ENCODE data around the gene KRT79. TPM values are rescaled to one million over a fixed set of nuclear protein-coding genes. Genes with fewer than 3 reads are reported as not detected.

Gene KRT79
- total RNA-seq, 1 donor: not detected

GRCh38 chr12:52810554-52810953 lies 23.6 kb downstream of the KRT79 start:
- no peak for DNase-seq (ENCODE audit: low read depth)
- no peak overlapping the region for H3K4me3 ChIP-seq (ENCODE audit: low read depth, low read length)
- TF ChIP-seq CTCF (IDR thresholded peaks at IDR 0.05; ENCODE audit: insufficient read depth, low read depth, low read length): no peak

GRCh38 chr12:52809166-52809565 lies 24.9 kb downstream of the KRT79 start:
- no peak for DNase-seq (ENCODE audit: low read depth)
- no peak for TF ChIP-seq CTCF (IDR thresholded peaks at IDR 0.05; ENCODE audit: insufficient read depth, low read depth, low read length)
- H3K4me3 ChIP-seq (ENCODE audit: low read depth, low read length): no peak overlapping the region

GRCh38 chr12:52808573-52809160 lies 25.4 kb downstream of the KRT79 start:
- DNase-seq (ENCODE audit: low read depth): no peak
- TF ChIP-seq CTCF (IDR thresholded peaks at IDR 0.05; ENCODE audit: insufficient read depth, low read depth, low read length): no peak
- no peak overlapping the region for H3K4me3 ChIP-seq (ENCODE audit: low read depth, low read length)

GRCh38 chr12:52807544-52808470 lies 26.3 kb downstream of the KRT79 start:
- DNase-seq (ENCODE audit: low read depth): no peak
- no peak overlapping the region for H3K4me3 ChIP-seq (ENCODE audit: low read depth, low read length)
- no peak for TF ChIP-seq CTCF (IDR thresholded peaks at IDR 0.05; ENCODE audit: insufficient read depth, low read depth, low read length)

GRCh38 chr12:52806821-52807543 lies 27.1 kb downstream of the KRT79 start:
- DNase-seq (ENCODE audit: low read depth): no peak
- no peak for TF ChIP-seq CTCF (IDR thresholded peaks at IDR 0.05; ENCODE audit: insufficient read depth, low read depth, low read length)
- H3K4me3 ChIP-seq (ENCODE audit: low read depth, low read length): no peak overlapping the region

- no peak overlapping the region for H3K4me3 ChIP-seq (ENCODE audit: low read depth, low read length)
- DNase-seq (ENCODE audit: low read depth): no peak
- no peak for TF ChIP-seq CTCF (IDR thresholded peaks at IDR 0.05; ENCODE audit: insufficient read depth, low read depth, low read length)
Measured at GRCh38 chr12:52806169-52806811, 27.8 kb downstream of the KRT79 start.

Measured in fibroblast of villous mesenchyme (primary cell).